ENCODE measurements around the gene FHIT. TPM values are rescaled to one million over a fixed set of nuclear protein-coding genes. Genes with fewer than 3 reads are reported as not detected.
A peak's percentile ranks its signal among the peaks of the same experiment; 100 is the strongest.

FHIT gene
- total RNA-seq, 2 experiments from 2014 or later = 86.0 to 90.6 TPM

GRCh38 chr3:60030982-60031381 is 1220.3 kb downstream of the FHIT start:
- H3K4me3 Mint-ChIP-seq = no peak overlapping the region

GRCh38 chr3:60028233-60028632 is 1223.0 kb downstream of the FHIT start:
- H3K27me3 ChIP-seq (ENCODE audit: control insufficient read depth in 1 of 2, insufficient read depth in 2 of 2, low read length in 2 of 2) = no peaks in the 10 kb centered on the region
- intact Hi-C loops (cut with DNase I, micrococcal nuclease) = no loop called here
- no peaks in the 10 kb centered on the region for H3K4me1 ChIP-seq (ENCODE audit: insufficient read depth, low read length)
- DNase-seq = no peak
- no peak for TF ChIP-seq CTCF (IDR thresholded peaks at IDR 0.05)
- Mint-ChIP-seq H3K27me3 (no peaks in the 10 kb centered on the region), H3K27ac (peak overlapping the region; percentile 77), H3K36me3 (ENCODE audit: low read depth) (peaks cover 28% of the 10 kb centered on the region), H3K9me3 (no peaks in the 10 kb centered on the region), H3K4me3 (peak overlapping the region; percentile 34), H3K4me1 (ENCODE audit: low read depth) (peaks cover 86% of the 10 kb centered on the region)
- ChIA-PET CTCF (interaction anchor here (1.4 kb wide), 1 partner anchor 26 kb away, joined by 3 read pairs; no protein-coding TSS in a partner anchor), POLR2A (interaction anchor here (0.8 to 8.0 kb wide), 2 partner anchors 18 to 50 kb away, joined by 3 to 66 read pairs; no protein-coding TSS in a partner anchor)
- H3K27ac ChIP-seq (ENCODE audit: low read depth in 1 of 2, low read length in 2 of 2) = no peak overlapping the region
- no peaks in the 10 kb centered on the region for H3K9me3 ChIP-seq (ENCODE audit: control insufficient read depth in 1 of 2, insufficient read depth in 1 of 2, low read length in 2 of 2)
- ATAC-seq (ENCODE audit: poor library complexity) = no peak
- H3K36me3 ChIP-seq (ENCODE audit: insufficient read depth, low read length) = no peaks in the 10 kb centered on the region
- H3K4me3 ChIP-seq (ENCODE audit: low read length) = no peak overlapping the region

More at GRCh38 chr3:60030982-60031381, 1220.3 kb downstream of the FHIT start:
- Histone ChIP-seq H3K9me3 (ENCODE audit: control insufficient read depth in 1 of 2, insufficient read depth in 1 of 2, low read length in 2 of 2) (no peaks in the 10 kb centered on the region), H3K27ac (ENCODE audit: low read depth in 1 of 2, low read length in 2 of 2) (no peak overlapping the region), H3K27me3 (ENCODE audit: control insufficient read depth in 1 of 2, insufficient read depth in 2 of 2, low read length in 2 of 2) (no peaks in the 10 kb centered on the region), H3K4me3 (ENCODE audit: low read length) (no peak overlapping the region), H3K4me1 (ENCODE audit: insufficient read depth, low read length) (no peaks in the 10 kb centered on the region), H3K36me3 (ENCODE audit: insufficient read depth, low read length) (no peaks in the 10 kb centered on the region)
- intact Hi-C loops (cut with DNase I, micrococcal nuclease) = no loop called here
- CTCF ChIA-PET = interaction anchor here (1.6 kb wide), 1 partner anchor 13 kb away, joined by 4 read pairs; no protein-coding TSS in a partner anchor
- Mint-ChIP-seq H3K36me3 (ENCODE audit: low read depth) (peaks cover 44% of the 10 kb centered on the region), H3K4me1 (ENCODE audit: low read depth) (peaks cover 80% of the 10 kb centered on the region), H3K27me3 (no peaks in the 10 kb centered on the region), H3K27ac (peak overlapping the region; percentile 21), H3K9me3 (peaks cover 3% of the 10 kb centered on the region)
- ATAC-seq (ENCODE audit: poor library complexity) (no peak), DNase-seq (no peak)
- TF ChIP-seq CTCF (IDR thresholded peaks at IDR 0.05) = no peak
- POLR2A ChIA-PET = interaction anchor here (0.9 to 2.0 kb wide), 3 partner anchors 13 to 96 kb away, joined by 3 to 6 read pairs (median 3); no protein-coding TSS in a partner anchor

GRCh38 chr3:60027335-60027734 is 1223.9 kb downstream of the FHIT start:
- H3K4me1 ChIP-seq (ENCODE audit: insufficient read depth, low read length) = no peaks in the 10 kb centered on the region
- POLR2A ChIA-PET = interaction anchor here (0.8 to 8.0 kb wide), 2 partner anchors 17 to 51 kb away, joined by 3 to 66 read pairs; no protein-coding TSS in a partner anchor
- no peaks in the 10 kb centered on the region for H3K27me3 Mint-ChIP-seq
- H3K9me3 Mint-ChIP-seq = no peaks in the 10 kb centered on the region
- peak overlapping the region; percentile 71 for H3K4me3 Mint-ChIP-seq
- ATAC-seq (ENCODE audit: poor library complexity) (no peak), DNase-seq (no peak)
- peak overlapping the region; percentile 77 for H3K27ac Mint-ChIP-seq
- intact Hi-C loops (cut with DNase I, micrococcal nuclease) = no loop called here
- peaks cover 26% of the 10 kb centered on the region for H3K36me3 Mint-ChIP-seq (ENCODE audit: low read depth)
- CTCF ChIA-PET = interaction anchor here (1.4 kb wide), 1 partner anchor 27 kb away, joined by 3 read pairs; no protein-coding TSS in a partner anchor
- no peak for TF ChIP-seq CTCF (IDR thresholded peaks at IDR 0.05)
- H3K9me3 ChIP-seq (ENCODE audit: control insufficient read depth in 1 of 2, insufficient read depth in 1 of 2, low read length in 2 of 2) = no peaks in the 10 kb centered on the region
- H3K27me3 ChIP-seq (ENCODE audit: control insufficient read depth in 1 of 2, insufficient read depth in 2 of 2, low read length in 2 of 2) = no peaks in the 10 kb centered on the region
- H3K27ac ChIP-seq (ENCODE audit: low read depth in 1 of 2, low read length in 2 of 2) = no peak overlapping the region
- H3K36me3 ChIP-seq (ENCODE audit: insufficient read depth, low read length) = no peaks in the 10 kb centered on the region
- no peak overlapping the region for H3K4me3 ChIP-seq (ENCODE audit: low read length)
- peaks cover 88% of the 10 kb centered on the region for H3K4me1 Mint-ChIP-seq (ENCODE audit: low read depth)

Data from CD4-positive, alpha-beta T cell (primary cell).